Neural cell (in vitro differentiated cells): Measurements from ENCODE around the gene KRT6A.

Source experiments
- EP300 ChIP-seq: fragments of 450-650 bp; conservative IDR thresholded peaks from 2 replicates; pipeline ENCODE4 v1.6.1; 2014; ENCODE audit warnings: antibody characterized with exemption, mild to moderate bottlenecking, moderate library complexity; ENCODE audit not compliant: poor library complexity, severe bottlenecking
- EZH2 ChIP-seq: fragments of 200-600, 300-800 bp; shearing (Covaris generic), sonication (generic); IDR thresholded peaks from 2 replicates; pipeline ENCODE4 v1.6.1; 2014; ENCODE audit warnings: antibody characterized with exemption, low read length, borderline replicate concordance, mild to moderate bottlenecking; ENCODE audit not compliant: insufficient read depth, poor library complexity, severe bottlenecking
- TF ChIP-seq, protein P1 (sequence below): fragments of 450-650 bp; IDR thresholded peaks from 2 replicates; pipeline ENCODE4 v1.5.1; 2014; ENCODE audit warnings: antibody characterized with exemption, mild to moderate bottlenecking, moderate library complexity; ENCODE audit not compliant: poor library complexity, severe bottlenecking

DNA sequence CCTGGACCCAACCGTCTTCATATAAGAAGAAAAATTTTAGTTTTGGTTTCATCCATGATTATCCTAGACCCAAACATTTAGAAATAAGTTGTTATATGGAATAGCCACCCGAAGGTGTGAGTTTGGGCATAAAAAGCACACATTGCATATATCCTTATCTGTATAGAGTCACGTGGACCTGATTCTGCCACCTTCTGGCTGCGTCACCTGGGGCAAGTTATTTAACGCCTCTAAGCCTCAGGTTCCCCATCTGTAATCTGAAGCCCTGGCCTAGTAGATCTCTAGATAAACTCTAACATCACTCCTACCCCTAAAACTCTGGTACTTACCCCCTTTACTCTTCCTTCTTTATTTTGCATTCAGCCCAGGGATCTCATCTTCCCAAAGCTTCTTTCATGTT is 41.4 kb upstream of the KRT6A start:
- TF ChIP-seq, protein P1, sequence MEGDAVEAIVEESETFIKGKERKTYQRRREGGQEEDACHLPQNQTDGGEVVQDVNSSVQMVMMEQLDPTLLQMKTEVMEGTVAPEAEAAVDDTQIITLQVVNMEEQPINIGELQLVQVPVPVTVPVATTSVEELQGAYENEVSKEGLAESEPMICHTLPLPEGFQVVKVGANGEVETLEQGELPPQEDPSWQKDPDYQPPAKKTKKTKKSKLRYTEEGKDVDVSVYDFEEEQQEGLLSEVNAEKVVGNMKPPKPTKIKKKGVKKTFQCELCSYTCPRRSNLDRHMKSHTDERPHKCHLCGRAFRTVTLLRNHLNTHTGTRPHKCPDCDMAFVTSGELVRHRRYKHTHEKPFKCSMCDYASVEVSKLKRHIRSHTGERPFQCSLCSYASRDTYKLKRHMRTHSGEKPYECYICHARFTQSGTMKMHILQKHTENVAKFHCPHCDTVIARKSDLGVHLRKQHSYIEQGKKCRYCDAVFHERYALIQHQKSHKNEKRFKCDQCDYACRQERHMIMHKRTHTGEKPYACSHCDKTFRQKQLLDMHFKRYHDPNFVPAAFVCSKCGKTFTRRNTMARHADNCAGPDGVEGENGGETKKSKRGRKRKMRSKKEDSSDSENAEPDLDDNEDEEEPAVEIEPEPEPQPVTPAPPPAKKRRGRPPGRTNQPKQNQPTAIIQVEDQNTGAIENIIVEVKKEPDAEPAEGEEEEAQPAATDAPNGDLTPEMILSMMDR, result no peak
- TF ChIP-seq EZH2 (no peak), EP300 (no peak)
